ENCODE results near the gene PCDHGA3.

DNA sequence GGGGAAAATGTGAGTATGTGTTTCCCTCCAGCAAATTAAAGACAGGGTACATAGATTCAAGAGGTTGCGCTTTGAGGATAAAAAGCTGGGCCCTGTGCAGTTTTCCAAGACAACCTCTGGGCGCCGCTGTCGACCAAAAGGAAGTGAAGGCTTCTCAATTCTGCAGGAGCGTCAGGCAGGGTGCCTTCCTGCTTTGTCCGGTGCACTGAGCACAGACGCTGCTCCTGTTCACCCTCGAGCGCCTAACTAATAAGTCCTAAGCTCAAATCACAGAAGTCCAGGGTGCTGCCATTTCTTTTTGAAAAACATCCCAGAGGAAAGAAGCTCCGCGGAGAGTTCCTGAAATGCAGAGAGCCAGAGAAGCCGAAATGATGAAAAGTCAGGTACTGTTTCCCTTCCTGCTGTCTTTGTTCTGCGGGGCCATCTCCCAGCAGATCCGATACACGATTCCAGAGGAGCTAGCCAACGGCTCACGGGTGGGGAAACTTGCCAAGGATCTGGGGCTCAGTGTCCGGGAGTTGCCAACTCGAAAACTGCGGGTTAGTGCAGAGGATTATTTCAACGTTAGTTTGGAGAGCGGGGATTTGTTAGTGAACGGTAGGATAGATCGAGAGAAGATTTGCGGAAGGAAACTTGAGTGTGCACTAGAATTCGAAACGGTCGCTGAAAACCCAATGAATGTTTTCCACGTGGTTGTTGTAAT, 6.4 kb downstream of the PCDHGA3 start, which contains the start of gene PCDHGB1:
- no peak for TF ChIP-seq POLR2A (IDR thresholded peaks at IDR 0.05)
- TF ChIP-seq, protein P1, sequence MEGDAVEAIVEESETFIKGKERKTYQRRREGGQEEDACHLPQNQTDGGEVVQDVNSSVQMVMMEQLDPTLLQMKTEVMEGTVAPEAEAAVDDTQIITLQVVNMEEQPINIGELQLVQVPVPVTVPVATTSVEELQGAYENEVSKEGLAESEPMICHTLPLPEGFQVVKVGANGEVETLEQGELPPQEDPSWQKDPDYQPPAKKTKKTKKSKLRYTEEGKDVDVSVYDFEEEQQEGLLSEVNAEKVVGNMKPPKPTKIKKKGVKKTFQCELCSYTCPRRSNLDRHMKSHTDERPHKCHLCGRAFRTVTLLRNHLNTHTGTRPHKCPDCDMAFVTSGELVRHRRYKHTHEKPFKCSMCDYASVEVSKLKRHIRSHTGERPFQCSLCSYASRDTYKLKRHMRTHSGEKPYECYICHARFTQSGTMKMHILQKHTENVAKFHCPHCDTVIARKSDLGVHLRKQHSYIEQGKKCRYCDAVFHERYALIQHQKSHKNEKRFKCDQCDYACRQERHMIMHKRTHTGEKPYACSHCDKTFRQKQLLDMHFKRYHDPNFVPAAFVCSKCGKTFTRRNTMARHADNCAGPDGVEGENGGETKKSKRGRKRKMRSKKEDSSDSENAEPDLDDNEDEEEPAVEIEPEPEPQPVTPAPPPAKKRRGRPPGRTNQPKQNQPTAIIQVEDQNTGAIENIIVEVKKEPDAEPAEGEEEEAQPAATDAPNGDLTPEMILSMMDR (IDR thresholded peaks at IDR 0.05), result no peak
- TF ChIP-seq EP300 (IDR thresholded peaks at IDR 0.05), result no peak
